GM19438 (cell line): ENCODE measurements around the gene STARD5.

ENCODE experiments used
- ATAC-seq: cut with Tn5 transposase; IDR thresholded peaks from one replicate; pipeline ENCODE4 v1.9.1; 2021; ENCODE audit warnings: low read depth; ENCODE audit not compliant: unreplicated experiment

The STARD5 gene

DNA sequence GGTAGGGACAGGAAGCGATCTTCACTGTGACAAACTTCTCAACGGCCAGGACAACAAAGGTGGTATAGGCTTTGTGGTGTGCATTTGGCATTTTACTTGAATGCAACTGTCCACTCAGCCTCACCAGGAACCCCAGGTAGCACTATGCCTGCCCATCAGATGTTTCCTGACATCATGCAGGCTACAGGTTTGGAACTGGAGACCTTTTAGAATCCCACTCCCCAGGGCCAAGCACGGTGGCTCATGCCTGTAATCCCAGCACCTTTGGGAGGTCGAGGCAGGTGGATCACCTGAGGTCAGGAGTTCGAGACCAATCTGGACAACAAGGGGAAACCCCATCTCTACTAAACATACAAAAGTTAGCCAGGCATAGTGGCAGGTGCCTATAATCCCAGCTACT lies 9.6 kb downstream of the STARD5 start:
- ATAC-seq = no peak

GRCh38 chr15:81313686-81314085 lies 10.3 kb downstream of the STARD5 start:
- no peak for ATAC-seq

GRCh38 chr15:81312790-81313543 lies 11.0 kb downstream of the STARD5 start:
- no peak for ATAC-seq

- ATAC-seq = no peak
These were observed 12.0 kb downstream of the STARD5 start for GRCh38 chr15:81311752-81312464.

DNA sequence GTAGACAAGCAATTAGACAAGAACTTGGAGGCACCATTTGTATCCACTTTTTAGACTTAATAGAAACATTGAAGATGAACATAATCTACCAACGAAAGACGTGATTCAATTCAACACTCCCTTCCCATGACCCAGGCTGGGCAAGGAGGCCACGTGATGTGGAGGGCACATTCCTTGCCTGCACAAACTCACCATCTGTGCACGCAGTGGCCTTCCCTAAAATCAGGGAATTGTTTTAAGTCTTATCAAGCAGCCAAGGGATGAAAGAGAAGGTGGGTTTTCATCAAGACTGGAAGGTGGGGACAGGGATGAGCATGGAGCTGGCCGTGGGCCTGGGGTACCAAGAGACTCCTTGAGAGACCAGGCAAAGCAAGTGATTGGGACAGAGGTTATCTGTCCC lies 13.5 kb downstream of the STARD5 start:
- no peak for ATAC-seq

GRCh38 chr15:81309647-81310450 lies 14.1 kb downstream of the STARD5 start:
- ATAC-seq = no peak

- no peak for ATAC-seq
These were observed 15.7 kb downstream of the STARD5 start for GRCh38 chr15:81308260-81308659.

DNA sequence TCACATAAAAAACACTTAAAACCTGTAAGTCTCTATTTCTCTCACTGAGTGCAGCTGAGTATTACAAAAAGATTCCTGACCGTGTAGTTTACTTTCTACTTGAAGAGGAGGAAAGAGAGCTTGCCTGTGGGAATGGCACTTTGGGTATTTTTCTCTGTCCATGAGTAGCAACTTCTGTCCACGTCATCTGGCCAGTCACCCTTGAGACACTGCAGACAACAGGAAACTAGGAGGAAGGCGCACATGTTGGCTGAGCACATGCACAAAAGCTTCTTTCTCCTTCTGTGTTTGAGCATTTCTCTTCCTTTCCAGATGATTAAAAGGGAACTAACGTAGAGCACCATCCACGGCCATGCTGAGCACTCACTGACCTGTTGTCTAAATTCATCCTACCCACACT lies 19.7 kb downstream of the STARD5 start:
- ATAC-seq = no peak

GRCh38 chr15:81303244-81304225 lies 20.4 kb downstream of the STARD5 start:
- ATAC-seq = no peak

DNA sequence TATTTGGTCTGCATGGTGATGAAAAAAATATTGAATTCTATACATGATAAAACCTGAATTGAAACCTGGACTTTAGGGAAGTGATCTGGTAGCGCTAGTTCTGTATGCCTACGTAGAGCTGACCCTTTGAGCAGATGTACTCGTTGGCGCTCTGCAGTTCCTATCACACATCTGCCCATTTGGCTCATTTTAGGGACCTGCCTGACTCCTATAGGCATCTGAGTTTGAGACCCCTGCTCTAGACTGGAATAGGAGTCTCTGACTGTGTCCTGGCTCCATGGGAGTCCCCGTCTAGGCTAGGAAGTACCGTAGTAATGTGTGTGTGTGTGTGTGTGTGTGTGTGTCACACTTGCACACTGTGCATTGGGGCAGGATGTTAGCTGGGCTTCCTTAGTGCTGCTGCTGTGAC lies 21.2 kb downstream of the STARD5 start:
- no peak for ATAC-seq

DNA sequence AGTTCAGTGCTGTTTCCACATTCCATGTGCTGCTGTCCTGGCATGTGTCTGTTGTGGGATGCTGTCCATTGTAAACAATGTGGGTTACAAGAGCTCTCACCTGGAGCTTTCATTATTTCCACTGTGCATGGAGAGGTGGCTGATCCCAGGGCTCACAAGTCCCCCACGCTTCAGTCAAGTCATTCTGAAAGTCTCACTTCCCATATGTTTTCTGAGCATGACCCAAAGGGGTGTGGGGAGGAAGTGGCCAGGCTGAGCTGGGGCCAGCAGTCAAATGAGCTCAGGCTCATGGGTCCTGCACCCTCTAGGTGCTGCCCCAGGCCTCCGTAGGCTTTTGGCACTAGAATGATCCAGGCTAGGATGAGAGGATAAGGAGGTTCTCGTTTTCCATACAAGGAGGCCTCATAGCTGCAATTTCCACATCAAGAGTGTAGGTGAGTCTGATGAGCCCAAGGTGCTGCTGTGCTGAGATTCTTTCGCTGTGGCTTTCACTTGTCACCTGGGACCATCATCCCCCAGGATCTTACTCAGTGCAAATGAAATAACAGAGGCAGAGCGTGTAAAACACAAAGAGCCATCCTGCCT lies 22.0 kb downstream of the STARD5 start:
- ATAC-seq = peak; percentile 68

DNA sequence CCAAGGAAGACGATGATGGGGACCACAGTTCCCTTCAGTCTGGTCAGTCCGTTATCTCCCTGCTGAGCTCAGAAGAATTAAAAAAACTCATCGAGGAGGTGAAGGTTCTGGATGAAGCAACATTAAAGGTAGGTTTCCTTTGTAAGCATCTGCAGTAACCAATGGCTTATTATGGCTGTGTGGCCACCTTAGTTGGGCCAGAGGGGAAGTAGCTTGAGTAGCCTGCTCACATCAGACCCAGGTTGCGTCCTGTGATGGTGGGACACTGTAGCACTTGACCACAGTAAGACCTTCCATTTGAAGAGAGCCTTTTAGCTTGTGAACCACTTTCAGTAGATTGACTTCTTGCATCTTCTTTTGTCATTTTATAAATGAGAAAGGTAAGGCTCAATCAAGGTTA lies 22.6 kb downstream of the STARD5 start:
- ATAC-seq = peak; percentile 19

GRCh38 chr15:81299630-81300273 lies 24.2 kb downstream of the STARD5 start:
- ATAC-seq = no peak

DNA sequence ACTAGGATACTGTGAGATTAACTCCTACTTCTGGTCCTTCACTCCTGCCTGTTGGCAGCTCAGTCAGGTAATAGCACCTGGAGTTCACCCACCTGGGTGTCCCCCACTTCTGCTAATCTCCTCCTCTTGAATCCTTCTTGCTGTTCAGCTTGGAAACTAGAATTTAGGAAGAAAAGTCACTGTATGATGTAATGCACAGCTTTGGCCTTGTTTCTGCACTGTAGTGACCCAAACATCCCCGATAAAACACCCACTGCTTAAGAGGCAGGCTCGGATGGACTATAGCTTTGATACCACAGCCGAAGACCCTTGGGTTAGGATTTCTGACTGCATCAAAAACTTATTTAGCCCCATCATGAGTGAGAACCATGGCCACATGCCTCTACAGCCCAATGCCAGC lies 24.8 kb downstream of the STARD5 start:
- no peak for ATAC-seq

- no peak for ATAC-seq
These were observed 25.3 kb downstream of the STARD5 start for GRCh38 chr15:81298611-81299010.

GRCh38 chr15:81297603-81298575 lies 26.1 kb downstream of the STARD5 start:
- ATAC-seq = no peak

DNA sequence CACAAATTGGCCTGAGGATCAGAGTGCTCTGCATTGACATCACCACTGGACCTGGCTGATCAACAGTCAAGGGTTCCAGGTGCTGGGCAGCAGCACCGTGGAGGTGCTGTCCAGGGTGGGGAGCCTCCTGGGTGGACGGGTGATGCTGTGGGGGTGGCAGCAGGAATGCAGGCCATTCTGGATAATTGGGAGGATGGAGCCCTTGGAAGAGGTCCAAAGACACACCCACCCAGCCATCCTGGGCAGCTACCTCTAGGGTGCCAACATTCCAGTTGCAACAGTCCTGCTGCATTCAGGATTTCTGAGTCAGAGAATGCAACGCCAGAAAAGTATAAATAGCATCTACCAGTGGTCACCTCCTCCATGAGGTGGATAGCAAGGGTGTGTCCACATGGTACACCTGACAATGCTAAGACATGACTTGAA lies 26.8 kb downstream of the STARD5 start:
- ATAC-seq = no peak

- ATAC-seq = peak; percentile 36
These were observed 27.3 kb downstream of the STARD5 start for GRCh38 chr15:81296673-81297072.
